Activated T-helper 9 cell treated with anti-CD3 and anti-CD28 coated beads, Interleukin-2, amount 50 U/mL, for 16 hours (primary cell): ENCODE results near the gene OR2T11.
"Not testable (repeated sequence)": the region's sequence is repeated elsewhere in the genome, so short reads cannot be mapped to it uniquely, and the experiment has no call there.

Experiments
- DNase-seq: peaks from one replicate; pipeline ENCODE4 v3.0.0-alpha.2; 2020; ENCODE audit warnings: low read depth

Gene OR2T11

GRCh38 chr1:248634991-248635390 is at the start of gene OR2T11:
OR2T11 (minus strand) TSS chr1:248635091; CDS start chr1:248627128, 7,963 bp downstream.
- not testable (repeated sequence) for DNase-seq

- no peak for DNase-seq
These were observed 46.8 kb upstream of the OR2T11 start for GRCh38 chr1:248681651-248682050.

- no peak for DNase-seq
These were observed 35.1 kb upstream of the OR2T11 start for GRCh38 chr1:248670003-248670402.

GRCh38 chr1:248663453-248664328 is 28.8 kb upstream of the OR2T11 start:
- DNase-seq = not testable (repeated sequence)

- not testable (repeated sequence) for DNase-seq
These were observed 21.9 kb upstream of the OR2T11 start for GRCh38 chr1:248656797-248657196.

- not testable (repeated sequence) for DNase-seq
These were observed 20.5 kb upstream of the OR2T11 start, which contains the start of gene OR2T27 for GRCh38 chr1:248655354-248655753. OR2T27 (minus strand) TSS chr1:248655528; CDS start chr1:248650884, 4,644 bp downstream.

GRCh38 chr1:248648770-248649536 is 14.1 kb upstream of the OR2T11 start:
- DNase-seq = not testable (repeated sequence)

- DNase-seq = not testable (repeated sequence)
These were observed 10.3 kb upstream of the OR2T11 start, which contains the start of gene OR2T35 for GRCh38 chr1:248645178-248645577. OR2T35 (minus strand) TSS chr1:248645278; CDS start chr1:248639258, 6,020 bp downstream.

GRCh38 chr1:248642971-248643651 is 8.2 kb upstream of the OR2T11 start:
- DNase-seq = not testable (repeated sequence)

- not testable (repeated sequence) for DNase-seq
These were observed 6.7 kb upstream of the OR2T11 start for GRCh38 chr1:248641583-248641982.

GRCh38 chr1:248640906-248641305 is 6.0 kb upstream of the OR2T11 start:
- DNase-seq = not testable (repeated sequence)

- not testable (repeated sequence) for DNase-seq
These were observed 4.8 kb upstream of the OR2T11 start for GRCh38 chr1:248639652-248640051.

GRCh38 chr1:248636612-248637011 is 1.7 kb upstream of the OR2T11 start:
- DNase-seq = not testable (repeated sequence)

GRCh38 chr1:248631354-248632008 is 3.4 kb downstream of the OR2T11 start:
- DNase-seq = no peak

GRCh38 chr1:248630551-248630950 is 4.3 kb downstream of the OR2T11 start:
- DNase-seq = no peak

- DNase-seq = no peak
These were observed 6.7 kb downstream of the OR2T11 start for GRCh38 chr1:248627971-248628844.

GRCh38 chr1:248625971-248626370 is 8.9 kb downstream of the OR2T11 start:
- no peak for DNase-seq

GRCh38 chr1:248625166-248625565 is 9.7 kb downstream of the OR2T11 start:
- no peak for DNase-seq

- DNase-seq = no peak
These were observed 12.3 kb downstream of the OR2T11 start for GRCh38 chr1:248622570-248623001.

GRCh38 chr1:248621770-248622169 is 13.1 kb downstream of the OR2T11 start:
- DNase-seq = no peak
